Liver (tissue), 3 donors: ENCODE data around the gene NOS1AP.

Experiments
- JUND ChIP-seq, 2 donors: IDR thresholded peaks; 2 replicates each; pipeline ENCODE4 v1.6.1; 2016; ENCODE audit warnings: antibody characterized with exemption in 2 of 2
- RAD21 ChIP-seq, 2 donors: IDR thresholded peaks; 2 replicates each; pipeline ENCODE4 v1.6.1; 2016; ENCODE audit warnings: antibody characterized with exemption in 2 of 2, mild to moderate bottlenecking in 2 of 2
- TAF1 ChIP-seq: conservative IDR thresholded peaks from 2 replicates; pipeline ENCODE4 v1.6.1; 2016; ENCODE audit warnings: antibody characterized with exemption, mild to moderate bottlenecking
- TF ChIP-seq, protein P1 (sequence below): IDR thresholded peaks from 2 replicates; pipeline ENCODE4 v1.6.1; 2016; ENCODE audit warnings: antibody characterized with exemption, mild to moderate bottlenecking
- TF ChIP-seq, protein P2 (sequence below): fragments of 150-350 bp; IDR thresholded peaks from 2 replicates; pipeline ENCODE4 v1.5.1; 2017; ENCODE audit warnings: improper control_type of control experiment, low read depth, low read length; ENCODE audit not compliant: missing input control
- donor health status: healthy.
- donor health status: healthy.

DNA sequence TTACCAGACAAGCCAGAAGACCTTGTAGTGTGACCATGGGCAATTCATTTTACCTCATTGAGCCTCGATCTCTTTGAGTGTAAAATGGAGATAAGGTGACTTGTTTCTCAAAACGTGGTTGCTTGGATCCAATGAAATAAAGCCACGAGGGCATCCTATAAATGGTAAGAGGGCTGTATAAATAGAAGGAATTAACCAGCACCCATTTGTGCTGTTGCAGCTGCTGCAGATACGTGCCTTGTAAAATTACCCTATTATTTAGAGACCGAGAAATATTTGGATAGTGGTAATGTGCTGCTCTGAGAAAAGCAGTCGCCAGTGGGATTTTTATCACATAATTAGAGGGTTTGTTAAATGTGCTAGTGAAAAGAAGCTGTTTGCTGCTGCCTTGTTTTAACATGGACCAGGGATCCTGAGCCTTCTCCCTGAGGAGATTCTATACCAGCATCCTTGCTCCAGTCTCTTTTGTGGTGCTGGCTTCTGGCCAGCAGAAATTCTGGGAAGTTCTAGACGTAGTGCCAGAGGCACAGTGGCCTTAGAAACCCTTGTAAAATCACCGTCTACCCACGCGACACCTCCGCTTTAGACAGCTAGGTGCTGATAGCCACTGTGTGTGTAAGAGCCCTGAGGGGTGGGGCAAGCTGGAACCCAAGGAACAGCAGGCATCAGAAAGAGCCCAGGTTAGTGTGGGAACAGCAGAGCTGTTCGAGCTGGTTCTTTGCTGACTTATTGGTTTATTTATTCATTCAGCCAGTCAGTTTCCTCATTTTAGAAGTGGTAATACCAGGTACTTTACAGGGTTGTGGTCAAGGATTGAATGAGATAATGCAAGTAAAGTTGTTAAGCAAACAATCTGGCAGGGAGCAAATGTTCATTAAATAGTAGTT, 137.5 kb downstream of the NOS1AP start:
- TF ChIP-seq, protein P1, sequence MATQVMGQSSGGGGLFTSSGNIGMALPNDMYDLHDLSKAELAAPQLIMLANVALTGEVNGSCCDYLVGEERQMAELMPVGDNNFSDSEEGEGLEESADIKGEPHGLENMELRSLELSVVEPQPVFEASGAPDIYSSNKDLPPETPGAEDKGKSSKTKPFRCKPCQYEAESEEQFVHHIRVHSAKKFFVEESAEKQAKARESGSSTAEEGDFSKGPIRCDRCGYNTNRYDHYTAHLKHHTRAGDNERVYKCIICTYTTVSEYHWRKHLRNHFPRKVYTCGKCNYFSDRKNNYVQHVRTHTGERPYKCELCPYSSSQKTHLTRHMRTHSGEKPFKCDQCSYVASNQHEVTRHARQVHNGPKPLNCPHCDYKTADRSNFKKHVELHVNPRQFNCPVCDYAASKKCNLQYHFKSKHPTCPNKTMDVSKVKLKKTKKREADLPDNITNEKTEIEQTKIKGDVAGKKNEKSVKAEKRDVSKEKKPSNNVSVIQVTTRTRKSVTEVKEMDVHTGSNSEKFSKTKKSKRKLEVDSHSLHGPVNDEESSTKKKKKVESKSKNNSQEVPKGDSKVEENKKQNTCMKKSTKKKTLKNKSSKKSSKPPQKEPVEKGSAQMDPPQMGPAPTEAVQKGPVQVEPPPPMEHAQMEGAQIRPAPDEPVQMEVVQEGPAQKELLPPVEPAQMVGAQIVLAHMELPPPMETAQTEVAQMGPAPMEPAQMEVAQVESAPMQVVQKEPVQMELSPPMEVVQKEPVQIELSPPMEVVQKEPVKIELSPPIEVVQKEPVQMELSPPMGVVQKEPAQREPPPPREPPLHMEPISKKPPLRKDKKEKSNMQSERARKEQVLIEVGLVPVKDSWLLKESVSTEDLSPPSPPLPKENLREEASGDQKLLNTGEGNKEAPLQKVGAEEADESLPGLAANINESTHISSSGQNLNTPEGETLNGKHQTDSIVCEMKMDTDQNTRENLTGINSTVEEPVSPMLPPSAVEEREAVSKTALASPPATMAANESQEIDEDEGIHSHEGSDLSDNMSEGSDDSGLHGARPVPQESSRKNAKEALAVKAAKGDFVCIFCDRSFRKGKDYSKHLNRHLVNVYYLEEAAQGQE = no peak
- TF ChIP-seq, protein P2, sequence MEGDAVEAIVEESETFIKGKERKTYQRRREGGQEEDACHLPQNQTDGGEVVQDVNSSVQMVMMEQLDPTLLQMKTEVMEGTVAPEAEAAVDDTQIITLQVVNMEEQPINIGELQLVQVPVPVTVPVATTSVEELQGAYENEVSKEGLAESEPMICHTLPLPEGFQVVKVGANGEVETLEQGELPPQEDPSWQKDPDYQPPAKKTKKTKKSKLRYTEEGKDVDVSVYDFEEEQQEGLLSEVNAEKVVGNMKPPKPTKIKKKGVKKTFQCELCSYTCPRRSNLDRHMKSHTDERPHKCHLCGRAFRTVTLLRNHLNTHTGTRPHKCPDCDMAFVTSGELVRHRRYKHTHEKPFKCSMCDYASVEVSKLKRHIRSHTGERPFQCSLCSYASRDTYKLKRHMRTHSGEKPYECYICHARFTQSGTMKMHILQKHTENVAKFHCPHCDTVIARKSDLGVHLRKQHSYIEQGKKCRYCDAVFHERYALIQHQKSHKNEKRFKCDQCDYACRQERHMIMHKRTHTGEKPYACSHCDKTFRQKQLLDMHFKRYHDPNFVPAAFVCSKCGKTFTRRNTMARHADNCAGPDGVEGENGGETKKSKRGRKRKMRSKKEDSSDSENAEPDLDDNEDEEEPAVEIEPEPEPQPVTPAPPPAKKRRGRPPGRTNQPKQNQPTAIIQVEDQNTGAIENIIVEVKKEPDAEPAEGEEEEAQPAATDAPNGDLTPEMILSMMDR = no peak
- TF ChIP-seq RAD21 (IDR thresholded peaks at IDR 0.05) (peak; percentile 18 to 50), TAF1 (no peak), JUND (IDR thresholded peaks at IDR 0.05) (no peak)
